GM23338 (cell line): ENCODE results near the gene RARRES2. TPM values are rescaled to one million over a fixed set of nuclear protein-coding genes. Genes with fewer than 3 reads are reported as not detected.

Experiments
- ATAC-seq: fragments of 200-7000 bp; cut with Tn5 transposase; 3 replicates; pipeline ENCODE4 v1.9.1; 2020
- DNase-seq: peaks from one replicate; pipeline ENCODE4 v3.0.0-alpha.2; 2015; ENCODE audit warnings: low spot score
- H2AFZ ChIP-seq: fragments of 200-600 bp; sonication (generic); 2 replicates; pipeline ENCODE4 v1.8.0; 2016; ENCODE audit warnings: antibody characterized with exemption, mild to moderate bottlenecking, moderate library complexity
- H3F3A ChIP-seq: fragments of 200-600 bp; sonication (generic); replicated peaks from 2 replicates; pipeline ENCODE4 v1.8.0; 2017; ENCODE audit warnings: antibody characterized with exemption, mixed run types, low read depth
- H3K27ac ChIP-seq: fragments of 200-600 bp; sonication (generic); 2 replicates; pipeline ENCODE4 v1.6.1; 2016; ENCODE audit warnings: low read depth
- H3K27me3 ChIP-seq: fragments of 200-600 bp; sonication (generic); 2 replicates; pipeline ENCODE4 v1.8.0; 2016; ENCODE audit warnings: mild to moderate bottlenecking, mixed run types, moderate library complexity; ENCODE audit not compliant: insufficient read depth
- H3K36me3 ChIP-seq: fragments of 200-600 bp; sonication (generic); 2 replicates; pipeline ENCODE4 v1.8.0; 2016; ENCODE audit warnings: mild to moderate bottlenecking; ENCODE audit not compliant: insufficient read depth
- H3K4me1 ChIP-seq: fragments of 200-600 bp; sonication (generic); 2 replicates; pipeline ENCODE4 v1.8.0; 2016; ENCODE audit warnings: mild to moderate bottlenecking, moderate library complexity; ENCODE audit not compliant: insufficient read depth
- H3K4me2 ChIP-seq: fragments of 200-600 bp; sonication (generic); 2 replicates; pipeline ENCODE4 v1.7.1; 2017; ENCODE audit warnings: mixed run types
- H3K4me3 ChIP-seq: fragments of 200-600 bp; sonication (generic); 2 replicates; pipeline ENCODE4 v1.6.1; 2016; ENCODE audit warnings: mixed run types
- H3K79me2 ChIP-seq: fragments of 200-600 bp; sonication (generic); replicated peaks from 2 replicates; pipeline ENCODE4 v1.8.0; 2017; ENCODE audit warnings: mild to moderate bottlenecking; ENCODE audit not compliant: insufficient read depth
- H3K9me2 ChIP-seq: fragments of 200-600 bp; sonication (generic); 2 replicates; pipeline ENCODE4 v1.8.0; 2017; ENCODE audit not compliant: insufficient read depth
- H4K20me1 ChIP-seq: fragments of 200-600 bp; sonication (generic); replicated peaks from 2 replicates; pipeline ENCODE4 v1.8.0; 2017; ENCODE audit warnings: mild to moderate bottlenecking; ENCODE audit not compliant: insufficient read depth
- H3K27ac Mint-ChIP-seq: 2 replicates; pipeline ENCODE4 v1.8.0; 2020; ENCODE audit warnings: inconsistent platforms, mild to moderate bottlenecking, moderate library complexity, mixed read lengths
- H3K27me3 Mint-ChIP-seq: 3 replicates; pipeline ENCODE4 v1.8.0; 2022; ENCODE audit warnings: low read depth, mild to moderate bottlenecking, moderate library complexity, mixed read lengths, inconsistent platforms; ENCODE audit not compliant: insufficient read depth, poor library complexity
- H3K36me3 Mint-ChIP-seq: 3 replicates; pipeline ENCODE4 v1.8.0; 2021; ENCODE audit warnings: low read depth, mild to moderate bottlenecking, inconsistent platforms, moderate library complexity, mixed read lengths
- H3K4me1 Mint-ChIP-seq: 3 replicates; pipeline ENCODE4 v1.8.0; 2020; ENCODE audit warnings: mild to moderate bottlenecking, inconsistent platforms, mixed read lengths
- H3K4me3 Mint-ChIP-seq: 3 replicates; pipeline ENCODE4 v1.8.0; 2021; ENCODE audit warnings: moderate library complexity, mild to moderate bottlenecking, inconsistent platforms, mixed read lengths
- H3K9me3 Mint-ChIP-seq: 3 replicates; pipeline ENCODE4 v1.8.0; 2020; ENCODE audit warnings: moderate library complexity, mild to moderate bottlenecking, inconsistent platforms, mixed read lengths
- CREB1 ChIP-seq: fragments of 250-450 bp; sonication (Bioruptor Pico); IDR thresholded peaks from 2 replicates; pipeline ENCODE4 v1.5.0; 2020; ENCODE audit warnings: low read depth, mild to moderate bottlenecking, moderate library complexity
- CTCF ChIP-seq, 2 experiments: fragments of 200-600 bp in 1 of 2; sonication (generic) in 1 of 2; conservative IDR thresholded peaks; 2 replicates each; pipeline versions ENCODE4 v1.5.1 to v1.6.1; 2016 to 2017; ENCODE audit warnings: antibody characterized with exemption in 2 of 2, low read depth in 2 of 2, mild to moderate bottlenecking in 2 of 2, moderate library complexity in 1 of 2
- ETS1 ChIP-seq: IDR thresholded peaks from 2 replicates; pipeline ENCODE4 v1.6.1; 2016; ENCODE audit warnings: antibody characterized with exemption
- EZH2 ChIP-seq: fragments of 200-600 bp; sonication (generic); IDR thresholded peaks from one replicate; pipeline ENCODE4 v1.8.0; 2017; ENCODE audit warnings: antibody characterized with exemption, mild to moderate bottlenecking, low read depth; ENCODE audit not compliant: unreplicated experiment
- EZH2phosphoT487 ChIP-seq: fragments of 200-600 bp; sonication (generic); IDR thresholded peaks from one replicate; pipeline ENCODE4 v1.8.1; 2018; ENCODE audit warnings: antibody characterized with exemption; ENCODE audit not compliant: unreplicated experiment
- JUNB ChIP-seq: IDR thresholded peaks from one replicate; pipeline ENCODE4 v1.6.1; 2016; ENCODE audit warnings: antibody characterized with exemption; ENCODE audit not compliant: unreplicated experiment
- NANOG ChIP-seq: IDR thresholded peaks from 2 replicates; pipeline ENCODE4 v1.6.1; 2016; ENCODE audit warnings: antibody characterized with exemption, borderline replicate concordance
- POLR2AphosphoS5 ChIP-seq: IDR thresholded peaks from 2 replicates; pipeline ENCODE4 v1.6.1; 2016; ENCODE audit warnings: antibody characterized with exemption, low read depth
- REST ChIP-seq: IDR thresholded peaks from one replicate; pipeline ENCODE4 v1.6.1; 2018; ENCODE audit warnings: antibody characterized with exemption; ENCODE audit not compliant: unreplicated experiment
- ZNF114 ChIP-seq: fragments of 250-450 bp; sonication (Bioruptor Pico); IDR thresholded peaks from 2 replicates; pipeline ENCODE4 v1.5.0; 2020; ENCODE audit warnings: mild to moderate bottlenecking, moderate library complexity
- ZNF331 ChIP-seq: fragments of 250-450 bp; sonication (Bioruptor Pico); IDR thresholded peaks from 2 replicates; pipeline ENCODE4 v1.5.0; 2020; ENCODE audit warnings: low read depth, mild to moderate bottlenecking, moderate library complexity
- polyA plus RNA-seq: library from polyadenylated mRNA; unstranded; fragments of >200 nt; fragmentation: Nextera tagmentation; extraction: Ambion mirVana; gene quantifications from 2 replicates; pipeline ENCODE4 v1.2.1, GENCODE V29; 2016
- total RNA-seq: library from RNA; depleted of rRNA; stranded (reverse); fragments of >200 nt; shearing (Covaris generic); gene quantifications from 2 replicates; pipeline ENCODE4 v1.2.3, GENCODE V29; 2014

Gene RARRES2
- total and polyA plus RNA-seq, 2 experiments from 2014 or later = 169 to 314 TPM

GRCh38 chr7:150382123-150382843 lies 40.9 kb upstream of the RARRES2 start:
- no peak for ATAC-seq
- no peak overlapping the region for H3K4me3 ChIP-seq
- H3K4me1 ChIP-seq = peaks cover 76% of the 10 kb centered on the region
- H3K27ac ChIP-seq = peak overlapping the region; percentile 93; the same call in 1 of the 2 replicates
- peak overlapping the region; percentile 77 for H3K4me2 ChIP-seq
- Mint-ChIP-seq H3K27ac (peak overlapping the region; percentile 94), H3K27me3 (peaks cover 27% of the 10 kb centered on the region), H3K4me3 (peak overlapping the region; percentile 37; the same call in 1 of the 3 replicates), H3K9me3 (no peaks in the 10 kb centered on the region), H3K36me3 (peaks cover 24% of the 10 kb centered on the region), H3K4me1 (peaks cover 79% of the 10 kb centered on the region)
- no peaks in the 10 kb centered on the region for H3K36me3 ChIP-seq
- peaks cover 63% of the 10 kb centered on the region for H3K79me2 ChIP-seq
- H3F3A ChIP-seq = peaks cover 41% of the 10 kb centered on the region
- H2AFZ ChIP-seq = no peak overlapping the region
- TF ChIP-seq POLR2AphosphoS5 (no peak), NANOG (no peak), CTCF (conservative IDR thresholded peaks at IDR 0.05; ENCODE audit: low read depth in 2 of 2) (no peak), ZNF114 (CRISPR knock-in tag) (no peak), CREB1 (CRISPR knock-in tag) (no peak), EZH2phosphoT487 (no peak)
- H3K9me2 ChIP-seq = no peaks in the 10 kb centered on the region
- no peak for DNase-seq
- H4K20me1 ChIP-seq = no peaks in the 10 kb centered on the region; the same call in none of the 2 replicates
- H3K27me3 ChIP-seq = no peaks in the 10 kb centered on the region

- H3K9me3 Mint-ChIP-seq = no peaks in the 10 kb centered on the region
- peaks cover 19% of the 10 kb centered on the region for H3K36me3 Mint-ChIP-seq
- no peak overlapping the region for H2AFZ ChIP-seq
- H3K36me3 ChIP-seq = no peaks in the 10 kb centered on the region
- peak overlapping the region; percentile 77; the same call in 1 of the 2 replicates for H3K4me2 ChIP-seq
- no peaks in the 10 kb centered on the region for H3K27me3 ChIP-seq
- TF ChIP-seq REST = no peak
- TF ChIP-seq EZH2phosphoT487 = no peak
- TF ChIP-seq ZNF331 (CRISPR knock-in tag) = no peak
- no peak for TF ChIP-seq ETS1
- no peak for TF ChIP-seq ZNF114 (CRISPR knock-in tag)
- no peak for TF ChIP-seq JUNB
- TF ChIP-seq EZH2 = no peak
- TF ChIP-seq POLR2AphosphoS5 = no peak
- TF ChIP-seq CREB1 (CRISPR knock-in tag) = no peak
- H3K4me3 ChIP-seq = no peak overlapping the region
- H3K27ac ChIP-seq = no peak overlapping the region
- peaks cover 80% of the 10 kb centered on the region for H3K4me1 Mint-ChIP-seq
- no peaks in the 10 kb centered on the region for H3K9me2 ChIP-seq
- peaks cover 77% of the 10 kb centered on the region for H3K4me1 ChIP-seq
- DNase-seq (no peak), ATAC-seq (no peak)
- peaks cover 44% of the 10 kb centered on the region for H3F3A ChIP-seq
- H3K27ac Mint-ChIP-seq = no peak overlapping the region; the same call in 1 of the 2 replicates
- peaks cover 63% of the 10 kb centered on the region for H3K79me2 ChIP-seq
- no peak overlapping the region for H3K4me3 Mint-ChIP-seq
- no peaks in the 10 kb centered on the region; the same call in none of the 2 replicates for H4K20me1 ChIP-seq
- H3K27me3 Mint-ChIP-seq = peaks cover 26% of the 10 kb centered on the region
These were observed 40.3 kb upstream of the RARRES2 start for GRCh38 chr7:150381785-150382122.
